H9 (cell line): ENCODE measurements around the gene HOXB1. TPM values are rescaled to one million over a fixed set of nuclear protein-coding genes. Genes with fewer than 3 reads are reported as not detected.

Experiments
- DNase-seq: peaks from one replicate; pipeline ENCODE4 v3.0.0-alpha.2; 2017
- H2AFZ ChIP-seq: one replicate; pipeline ENCODE4 v1.6.1; 2013; ENCODE audit warnings: mild to moderate bottlenecking, low read length, control low read depth, moderate library complexity
- H2AK5ac ChIP-seq: 2 replicates; pipeline ENCODE4 v1.6.1; 2013; ENCODE audit warnings: low read length, control low read depth, mixed read lengths; ENCODE audit not compliant: insufficient read length
- H2BK120ac ChIP-seq: one replicate; pipeline ENCODE4 v1.6.1; 2013; ENCODE audit warnings: low read depth, mild to moderate bottlenecking, low read length, control low read depth, inconsistent platforms; ENCODE audit not compliant: poor library complexity, severe bottlenecking
- H2BK12ac ChIP-seq: 2 replicates; pipeline ENCODE4 v1.6.1; 2013; ENCODE audit warnings: low read length, control low read depth, mixed read lengths, low read depth; ENCODE audit not compliant: insufficient read length
- H2BK15ac ChIP-seq: 2 replicates; pipeline ENCODE4 v1.6.1; 2013; ENCODE audit warnings: low read depth, low read length, control low read depth
- H2BK20ac ChIP-seq: one replicate; pipeline ENCODE4 v1.6.1; 2013; ENCODE audit warnings: low read depth, mild to moderate bottlenecking, low read length, control low read depth, inconsistent platforms; ENCODE audit not compliant: poor library complexity, severe bottlenecking
- H2BK5ac ChIP-seq: 2 replicates; pipeline ENCODE4 v1.6.1; 2013; ENCODE audit warnings: low read length, control low read depth, mixed read lengths; ENCODE audit not compliant: insufficient read length
- H3K14ac ChIP-seq: 2 replicates; pipeline ENCODE4 v1.6.1; 2013; ENCODE audit warnings: low read length, control low read depth; ENCODE audit not compliant: insufficient read depth
- H3K18ac ChIP-seq: 2 replicates; pipeline ENCODE4 v1.6.1; 2013; ENCODE audit warnings: low read depth, mild to moderate bottlenecking, mixed read lengths, low read length, control low read depth; ENCODE audit not compliant: insufficient read length
- H3K23ac ChIP-seq: 2 replicates; pipeline ENCODE4 v1.6.1; 2013; ENCODE audit warnings: low read length, control low read depth, mixed read lengths, low read depth; ENCODE audit not compliant: insufficient read length
- H3K23me2 ChIP-seq: 2 replicates; pipeline ENCODE4 v1.6.1; 2013; ENCODE audit warnings: low read depth, mild to moderate bottlenecking, mixed read lengths, low read length, control low read depth; ENCODE audit not compliant: insufficient read length, poor library complexity, severe bottlenecking
- H3K27ac ChIP-seq: 2 replicates; pipeline ENCODE4 v1.5.1; 2013; ENCODE audit warnings: low read length, control low read depth, mixed read lengths, low read depth; ENCODE audit not compliant: insufficient read length
- H3K27me3 ChIP-seq: 2 replicates; pipeline ENCODE4 v1.6.1; 2013; ENCODE audit warnings: low read length, control low read depth, inconsistent platforms; ENCODE audit not compliant: insufficient read depth
- H3K4ac ChIP-seq: 2 replicates; pipeline ENCODE4 v1.6.1; 2013; ENCODE audit warnings: low read depth, mild to moderate bottlenecking, control low read depth, inconsistent platforms, low read length, moderate library complexity
- H3K4me1 ChIP-seq: 2 replicates; pipeline ENCODE4 v1.6.1; 2013; ENCODE audit warnings: low read length, control low read depth, inconsistent platforms; ENCODE audit not compliant: insufficient read depth
- H3K4me2 ChIP-seq: 2 replicates; pipeline ENCODE4 v1.6.1; 2013; ENCODE audit warnings: low read length, control low read depth, mixed read lengths; ENCODE audit not compliant: insufficient read length, insufficient read depth
- H3K56ac ChIP-seq: 2 replicates; pipeline ENCODE4 v1.6.1; 2013; ENCODE audit warnings: low read depth, mild to moderate bottlenecking, mixed read lengths, low read length, control low read depth; ENCODE audit not compliant: insufficient read length
- H3K79me1 ChIP-seq: 2 replicates; pipeline ENCODE4 v1.6.1; 2013; ENCODE audit warnings: low read depth, mild to moderate bottlenecking, moderate library complexity, low read length, control low read depth, inconsistent platforms; ENCODE audit not compliant: insufficient read depth, poor library complexity, severe bottlenecking
- H3K79me2 ChIP-seq: 2 replicates; pipeline ENCODE4 v1.6.1; 2013; ENCODE audit warnings: low read length, control low read depth, inconsistent platforms; ENCODE audit not compliant: insufficient read depth
- H3K9ac ChIP-seq: 2 replicates; pipeline ENCODE4 v1.6.1; 2013; ENCODE audit warnings: low read length, control low read depth, mixed read lengths; ENCODE audit not compliant: insufficient read length; ENCODE audit errors: extremely low read depth
- H3K9me3 ChIP-seq: one replicate; pipeline ENCODE4 v1.6.1; 2013; ENCODE audit warnings: low read depth, low read length, inconsistent platforms; ENCODE audit not compliant: control insufficient read depth
- H3T11ph ChIP-seq: one replicate; pipeline ENCODE4 v1.6.1; 2013; ENCODE audit warnings: mild to moderate bottlenecking, low read length, control low read depth, inconsistent platforms
- H4K20me1 ChIP-seq: one replicate; pipeline ENCODE4 v1.6.1; 2013; ENCODE audit not compliant: control insufficient read depth, insufficient read length, insufficient read depth
- H4K5ac ChIP-seq: 2 replicates; pipeline ENCODE4 v1.6.1; 2013; ENCODE audit warnings: low read depth, mild to moderate bottlenecking, mixed read lengths, low read length, control low read depth; ENCODE audit not compliant: insufficient read length
- H4K8ac ChIP-seq: replicated peaks from 2 replicates; pipeline ENCODE4 v1.6.1; 2013; ENCODE audit warnings: low read length, control low read depth, mixed read lengths, low read depth; ENCODE audit not compliant: insufficient read length
- H4K91ac ChIP-seq: 2 replicates; pipeline ENCODE4 v1.6.1; 2013; ENCODE audit warnings: low read depth, mild to moderate bottlenecking, moderate library complexity, mixed read lengths, low read length, control low read depth; ENCODE audit not compliant: insufficient read length
- H3K27ac Mint-ChIP-seq, 3 experiments: 2 replicates in 2 of 3; 3 replicates in 1 of 3; pipeline ENCODE4 v1.8.0; 2020 to 2021; ENCODE audit warnings: mixed read lengths in 3 of 3, mild to moderate bottlenecking in 1 of 3, moderate library complexity in 1 of 3
- H3K27me3 Mint-ChIP-seq: 2 replicates; pipeline ENCODE4 v1.8.0; 2021; ENCODE audit warnings: low read depth, mild to moderate bottlenecking, moderate library complexity, mixed read lengths
- H3K36me3 Mint-ChIP-seq, 3 experiments: 2 replicates in 2 of 3; 3 replicates in 1 of 3; pipeline ENCODE4 v1.8.0; 2020 to 2021; ENCODE audit warnings: low read depth in 3 of 3, mixed read lengths in 3 of 3; ENCODE audit not compliant: insufficient read depth in 1 of 3
- H3K4me1 Mint-ChIP-seq, 2 experiments: 2 replicates each; pipeline ENCODE4 v1.8.0; 2020; ENCODE audit warnings: mixed read lengths in 2 of 2
- H3K4me3 Mint-ChIP-seq, 2 experiments: 2 replicates in 1 of 2; 3 replicates in 1 of 2; pipeline ENCODE4 v1.8.0; 2020 to 2021; ENCODE audit warnings: mild to moderate bottlenecking in 2 of 2, mixed read lengths in 2 of 2, moderate library complexity in 1 of 2
- H3K9me3 Mint-ChIP-seq, 2 experiments: 2 replicates in 1 of 2; 3 replicates in 1 of 2; pipeline ENCODE4 v1.8.0; 2020; ENCODE audit warnings: mild to moderate bottlenecking in 2 of 2, mixed read lengths in 2 of 2, moderate library complexity in 1 of 2
- WGBS: extraction: QIAGEN DNeasy Blood & Tissue Kit; methylation state at CpG from one replicate; pipeline ENCODE4 v1.1.7; 2013; ENCODE audit warnings: missing lambda C conversion rate, low lambda C conversion rate, mixed read lengths; ENCODE audit not compliant: insufficient read length; ENCODE audit errors: extremely low coverage; 5-methylcytosine and 5-hydroxymethylcytosine counted together
- total RNA-seq: library from RNA; stranded (reverse); gene quantifications from 2 replicates; pipeline ENCODE4 v1.2.1, GENCODE V29; 2021
- TF ChIP-seq, protein P1 (sequence below): fragments of 200-600 bp; sonication (generic); conservative IDR thresholded peaks from 3 replicates; pipeline ENCODE4 v1.8.0; 2021; ENCODE audit warnings: antibody characterized with exemption, mild to moderate bottlenecking

Gene HOXB1
- total RNA-seq, 1 experiment from 2014 or later = not detected

- no peaks in the 10 kb centered on the region for H4K20me1 ChIP-seq
- H2AK5ac ChIP-seq = no peak overlapping the region
- H3K4me1 ChIP-seq = peaks cover 3% of the 10 kb centered on the region; the same call in 1 of the 2 replicates
- TF ChIP-seq, protein P1, sequence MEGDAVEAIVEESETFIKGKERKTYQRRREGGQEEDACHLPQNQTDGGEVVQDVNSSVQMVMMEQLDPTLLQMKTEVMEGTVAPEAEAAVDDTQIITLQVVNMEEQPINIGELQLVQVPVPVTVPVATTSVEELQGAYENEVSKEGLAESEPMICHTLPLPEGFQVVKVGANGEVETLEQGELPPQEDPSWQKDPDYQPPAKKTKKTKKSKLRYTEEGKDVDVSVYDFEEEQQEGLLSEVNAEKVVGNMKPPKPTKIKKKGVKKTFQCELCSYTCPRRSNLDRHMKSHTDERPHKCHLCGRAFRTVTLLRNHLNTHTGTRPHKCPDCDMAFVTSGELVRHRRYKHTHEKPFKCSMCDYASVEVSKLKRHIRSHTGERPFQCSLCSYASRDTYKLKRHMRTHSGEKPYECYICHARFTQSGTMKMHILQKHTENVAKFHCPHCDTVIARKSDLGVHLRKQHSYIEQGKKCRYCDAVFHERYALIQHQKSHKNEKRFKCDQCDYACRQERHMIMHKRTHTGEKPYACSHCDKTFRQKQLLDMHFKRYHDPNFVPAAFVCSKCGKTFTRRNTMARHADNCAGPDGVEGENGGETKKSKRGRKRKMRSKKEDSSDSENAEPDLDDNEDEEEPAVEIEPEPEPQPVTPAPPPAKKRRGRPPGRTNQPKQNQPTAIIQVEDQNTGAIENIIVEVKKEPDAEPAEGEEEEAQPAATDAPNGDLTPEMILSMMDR = no peak; the same call in 2 of the 3 replicates
- H3K4ac ChIP-seq = no peak overlapping the region
- no peak overlapping the region for H3K23ac ChIP-seq
- peaks cover 99% of the 10 kb centered on the region for H3K27me3 Mint-ChIP-seq
- H3T11ph ChIP-seq = no peak overlapping the region
- peaks cover 28 to 58% of the 10 kb centered on the region in 2 experiments for H3K4me1 Mint-ChIP-seq
- no peak overlapping the region for H3K27ac Mint-ChIP-seq
- H3K4me3 Mint-ChIP-seq = peak overlapping the region; percentile 32 to 70
- H3K27me3 ChIP-seq = peaks cover 83% of the 10 kb centered on the region
- H2BK5ac ChIP-seq = no peak overlapping the region
- H4K5ac ChIP-seq = no peak overlapping the region
- H3K9me3 ChIP-seq = no peaks in the 10 kb centered on the region
- no peak overlapping the region for H2BK120ac ChIP-seq
- peaks cover 6% of the 10 kb centered on the region for H3K23me2 ChIP-seq
- no peak overlapping the region for H4K8ac ChIP-seq
- WGBS = no CpG with 5 or more reads among the region's 72 CpGs
- H3K9ac ChIP-seq = no peak overlapping the region
- H3K14ac ChIP-seq = no peak overlapping the region
- H2BK15ac ChIP-seq = no peak overlapping the region
- no peak overlapping the region for H2AFZ ChIP-seq
- H2BK12ac ChIP-seq = no peak overlapping the region
- peak; percentile 79 for DNase-seq
- no peak overlapping the region for H2BK20ac ChIP-seq
- no peaks in the 10 kb centered on the region; a peak in 1 of 7 replicates for H3K36me3 Mint-ChIP-seq
- no peak overlapping the region for H3K18ac ChIP-seq
- no peak overlapping the region for H4K91ac ChIP-seq
- H3K4me2 ChIP-seq = peak overlapping the region; percentile 24
- H3K79me2 ChIP-seq = no peaks in the 10 kb centered on the region
- H3K56ac ChIP-seq = no peak overlapping the region
- no peak overlapping the region for H3K27ac ChIP-seq
- peaks cover 1 to 18% of the 10 kb centered on the region in 2 experiments; a peak in 2 of 5 replicates for H3K9me3 Mint-ChIP-seq
- H3K79me1 ChIP-seq = no peaks in the 10 kb centered on the region
Measured at GRCh38 chr17:48543107-48543853, 12.5 kb upstream of the HOXB1 start.
